ENCODE measurements around the gene B3GLCT. TPM values are rescaled to one million over a fixed set of nuclear protein-coding genes. Genes with fewer than 3 reads are reported as not detected.
A peak's percentile ranks its signal among the peaks of the same experiment; 100 is the strongest.

B3GLCT gene
- total and polyA plus RNA-seq, 2 of the 13 experiments (the other 11 are each of a cell fraction or from before 2014, with no cell fraction given): 2.0 to 7.1 TPM

GRCh38 chr13:31172535-31172934 is 27.2 kb upstream of the B3GLCT start:
- no peak for FAIRE-seq
- Histone ChIP-seq H3K36me3 (replicated peaks in 1 of 2; ENCODE audit: control insufficient read depth in 1 of 2, insufficient read depth in 2 of 2, low read length in 2 of 2) (no peaks in the 10 kb centered on the region), H3K9ac (ENCODE audit: insufficient read depth, low read depth, low read length) (no peak overlapping the region), H3K79me2 (ENCODE audit: insufficient read depth, low read length) (no peaks in the 10 kb centered on the region), H3K27me3 (ENCODE audit: control insufficient read depth in 1 of 2, insufficient read depth in 2 of 2, low read length in 2 of 2) (no peaks in the 10 kb centered on the region), H4K20me1 (ENCODE audit: insufficient read depth, low read length) (no peaks in the 10 kb centered on the region), H3K9me3 (ENCODE audit: low read length) (no peaks in the 10 kb centered on the region), H2AFZ (ENCODE audit: low read length) (no peak overlapping the region), H3K4me1 (ENCODE audit: insufficient read depth, low read length) (peaks cover 76% of the 10 kb centered on the region), H3K27ac (ENCODE audit: extremely low read length, insufficient read depth, low read length) (no peak overlapping the region), H3K4me2 (ENCODE audit: low read depth, low read length) (peak overlapping the region; percentile 28; the same call in 1 of the 2 replicates), H3K4me3 (replicated peaks in 1 of 3; ENCODE audit: insufficient read depth in 1 of 3, low read depth in 2 of 3, low read length in 3 of 3) (no peak overlapping the region)
- in situ Hi-C loops (cut with HindIII; ENCODE audit: extremely low pct_ligation_motif_present, low pct_unique_long_range_greater_than_20kb) (loop anchor here (5.0 kb wide), 1 partner anchor 250 kb away; no protein-coding TSS in a partner anchor), intact Hi-C loops (cut with micrococcal nuclease; ENCODE audit: unreplicated experiment) (loop anchor here (1.0 kb wide), 1 partner anchor 27 kb away; the partner anchor contains the start of gene B3GLCT)
- POLR2A ChIA-PET: no interaction called here
- peak; percentile 94 for DNase-seq (ENCODE audit: low spot score)
- WGBS (ENCODE audit: low lambda C conversion rate): 3% methylated on average over 2 of the region's 2 CpGs
- peak; percentile 65 for ATAC-seq
- no TSS peak for BruUV-seq (replicated peaks)
- CTCF ChIA-PET (ENCODE audit: low intra/inter-chr PET ratio, low total read pairs): no interaction called here
- TF ChIP-seq ZFP37 (CRISPR knock-in tag; IDR thresholded peaks at IDR 0.05; ENCODE audit: borderline replicate concordance) (no peak), ZNF33A (CRISPR knock-in tag; IDR thresholded peaks at IDR 0.05; ENCODE audit: borderline replicate concordance) (no peak), SKI (IDR thresholded peaks at IDR 0.05; ENCODE audit: partially characterized antibody) (no peak), FOXP1 (IDR thresholded peaks at IDR 0.05) (no peak), FOXP1 (CRISPR knock-in tag; IDR thresholded peaks at IDR 0.05) (0 out of 2 replicates have a peak, but pooled peaks have one; percentile 13), GATAD1 (CRISPR knock-in tag; IDR thresholded peaks at IDR 0.05) (no peak), EP300 (IDR thresholded peaks at IDR 0.05; ENCODE audit: low read depth in 2 of 2, low read length in 2 of 2) (peak; percentile 53 to 84; a peak in 2 of 4 replicates), EP300 (CRISPR knock-in tag; IDR thresholded peaks at IDR 0.05; ENCODE audit: borderline replicate concordance) (no peak), ZNF605 (CRISPR knock-in tag; IDR thresholded peaks at IDR 0.05) (no peak), NFIC (IDR thresholded peaks at IDR 0.05; ENCODE audit: low read length) (peak; percentile 42; the same call in 1 of the 2 replicates), ZBTB7A (CRISPR knock-in tag; IDR thresholded peaks at IDR 0.05) (no peak), EEA1 (CRISPR knock-in tag; IDR thresholded peaks at IDR 0.05; ENCODE audit: borderline replicate concordance) (no peak), MLX (CRISPR knock-in tag; IDR thresholded peaks at IDR 0.05) (0 out of 2 replicates have a peak, but pooled peaks have one; percentile 17), ZFY (CRISPR knock-in tag; IDR thresholded peaks at IDR 0.05) (no peak), ZNF34 (CRISPR knock-in tag; IDR thresholded peaks at IDR 0.05; ENCODE audit: borderline replicate concordance) (no peak), HOMEZ (CRISPR knock-in tag; IDR thresholded peaks at IDR 0.05; ENCODE audit: low read depth) (peak; percentile 56; the same call in 1 of the 2 replicates), MTF2 (CRISPR knock-in tag; IDR thresholded peaks at IDR 0.05; ENCODE audit: borderline replicate concordance) (no peak), TFE3 (CRISPR knock-in tag; IDR thresholded peaks at IDR 0.05) (peak; percentile 86), XRCC5 (optimal IDR thresholded peaks at IDR 0.05; ENCODE audit: low read length) (no peak), PRDM10 (CRISPR knock-in tag; IDR thresholded peaks at IDR 0.05; ENCODE audit: low read depth) (peak; percentile 90)
